ENCODE results near the gene SLC17A9. TPM values are rescaled to one million over a fixed set of nuclear protein-coding genes. Genes with fewer than 3 reads are reported as not detected.
A peak's percentile ranks its signal among the peaks of the same experiment; 100 is the strongest.

SLC17A9 gene
- total RNA-seq, 1 experiment from 2014 or later: 0.17 TPM

DNA sequence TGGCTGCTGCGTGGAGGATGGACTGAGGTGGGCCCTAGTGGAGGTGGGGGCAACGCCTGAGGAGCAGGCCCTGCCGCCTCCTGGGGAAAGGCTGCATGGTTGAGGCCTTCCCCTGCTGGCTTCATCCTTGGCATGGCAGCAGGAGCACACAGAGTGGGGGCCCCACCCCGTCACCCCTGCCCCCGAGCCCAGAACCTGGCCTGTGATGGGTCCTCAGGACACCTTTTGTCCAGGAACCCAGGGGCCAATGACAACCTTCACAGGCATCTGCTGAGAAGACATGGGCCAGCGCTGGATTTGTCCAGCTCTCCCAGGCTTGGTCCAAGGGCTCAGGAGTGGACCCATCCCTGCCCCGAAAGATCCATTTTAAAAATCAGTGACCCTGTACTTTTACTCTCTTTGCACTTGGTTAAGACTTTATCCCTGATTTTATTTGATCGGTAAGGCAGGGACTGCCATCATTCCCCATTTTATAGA is 575 bp upstream of the SLC17A9 start:
- peaks cover 22% of the 10 kb centered on the region for H3K36me3 ChIP-seq (ENCODE audit: insufficient read depth, low read length, poor library complexity, severe bottlenecking)
- BruUV-seq (replicated peaks): no TSS peak

DNA sequence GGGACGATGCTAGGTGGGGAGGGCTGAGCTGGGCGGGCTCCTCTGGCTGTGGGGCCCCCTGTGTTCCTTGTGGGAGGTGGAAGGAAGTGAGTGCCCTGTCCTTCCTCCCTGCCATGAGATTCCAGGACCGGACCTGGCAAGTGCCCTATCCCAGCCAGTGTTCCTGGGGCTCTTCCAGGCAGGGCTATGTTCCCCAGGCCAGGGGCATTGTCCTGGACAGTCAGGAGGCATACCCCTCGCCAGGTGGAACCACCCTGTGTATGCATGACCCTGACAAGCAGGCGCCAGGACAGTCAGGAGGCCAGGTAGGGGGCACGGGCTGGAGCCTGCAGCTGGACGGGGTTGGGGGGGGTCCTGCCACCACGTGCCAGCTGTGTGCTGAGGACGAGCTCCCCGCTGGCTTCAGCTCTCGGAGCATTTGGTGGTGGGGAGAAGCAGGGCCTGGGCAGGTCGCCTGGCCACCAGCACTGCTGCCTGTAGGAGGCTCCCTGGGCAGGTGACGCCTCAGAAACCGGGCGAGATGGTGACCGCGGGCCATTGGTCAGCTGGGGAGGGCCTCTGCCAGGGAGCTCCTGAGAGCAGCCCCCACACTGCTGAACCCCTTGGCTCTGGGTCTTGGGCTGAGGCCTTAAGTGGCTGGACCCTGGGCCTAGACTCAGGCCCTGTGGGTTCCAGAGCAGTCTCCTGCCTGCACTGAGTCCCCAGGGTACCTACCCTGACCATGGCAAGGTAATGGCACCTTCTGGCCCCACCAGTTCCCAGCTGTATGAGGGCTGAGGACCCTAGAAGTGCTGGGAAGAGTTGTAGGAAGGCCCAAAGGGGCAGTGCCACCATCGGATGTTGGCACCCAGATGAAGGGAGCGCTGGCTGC is 694 bp downstream of the SLC17A9 start:
- CTCF ChIA-PET: no interaction called here
- no peak overlapping the region for H3K27ac ChIP-seq (ENCODE audit: low read depth, low read length, poor library complexity, severe bottlenecking)
- POLR2A ChIA-PET (ENCODE audit: low non-redundant PET): no interaction called here
- no peak for DNase-seq (ENCODE audit: low spot score)
- TF ChIP-seq EZH2 (IDR thresholded peaks at IDR 0.05; ENCODE audit: borderline replicate concordance, low read depth, low read length, poor library complexity, severe bottlenecking): no peak
- TF ChIP-seq, protein P1, sequence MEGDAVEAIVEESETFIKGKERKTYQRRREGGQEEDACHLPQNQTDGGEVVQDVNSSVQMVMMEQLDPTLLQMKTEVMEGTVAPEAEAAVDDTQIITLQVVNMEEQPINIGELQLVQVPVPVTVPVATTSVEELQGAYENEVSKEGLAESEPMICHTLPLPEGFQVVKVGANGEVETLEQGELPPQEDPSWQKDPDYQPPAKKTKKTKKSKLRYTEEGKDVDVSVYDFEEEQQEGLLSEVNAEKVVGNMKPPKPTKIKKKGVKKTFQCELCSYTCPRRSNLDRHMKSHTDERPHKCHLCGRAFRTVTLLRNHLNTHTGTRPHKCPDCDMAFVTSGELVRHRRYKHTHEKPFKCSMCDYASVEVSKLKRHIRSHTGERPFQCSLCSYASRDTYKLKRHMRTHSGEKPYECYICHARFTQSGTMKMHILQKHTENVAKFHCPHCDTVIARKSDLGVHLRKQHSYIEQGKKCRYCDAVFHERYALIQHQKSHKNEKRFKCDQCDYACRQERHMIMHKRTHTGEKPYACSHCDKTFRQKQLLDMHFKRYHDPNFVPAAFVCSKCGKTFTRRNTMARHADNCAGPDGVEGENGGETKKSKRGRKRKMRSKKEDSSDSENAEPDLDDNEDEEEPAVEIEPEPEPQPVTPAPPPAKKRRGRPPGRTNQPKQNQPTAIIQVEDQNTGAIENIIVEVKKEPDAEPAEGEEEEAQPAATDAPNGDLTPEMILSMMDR (conservative IDR thresholded peaks at IDR 0.05; ENCODE audit: low read depth, low read length): no peak
- BruUV-seq (replicated peaks): no TSS peak
- peaks cover 6% of the 10 kb centered on the region for H3K4me1 ChIP-seq (ENCODE audit: insufficient read depth, low read length, poor library complexity, severe bottlenecking)
- H3K4me3 ChIP-seq (ENCODE audit: low read depth, low read length, poor library complexity, severe bottlenecking): no peak overlapping the region
- peaks cover 11% of the 10 kb centered on the region for H3K36me3 ChIP-seq (ENCODE audit: insufficient read depth, low read length, poor library complexity, severe bottlenecking)
- no peaks in the 10 kb centered on the region for H3K9me3 ChIP-seq (ENCODE audit: low read depth, low read length, poor library complexity, severe bottlenecking)
- H3K27me3 ChIP-seq (replicated peaks; ENCODE audit: insufficient read depth, low read depth, low read length, poor library complexity): no peaks in the 10 kb centered on the region
- intact Hi-C loops (cut with micrococcal nuclease; ENCODE audit: unreplicated experiment): no loop called here

More for the DNA sequence above, 575 bp upstream of the SLC17A9 start:
- intact Hi-C loops (cut with micrococcal nuclease; ENCODE audit: unreplicated experiment): no loop called here
- CTCF ChIA-PET: no interaction called here
- H3K27ac ChIP-seq (ENCODE audit: low read depth, low read length, poor library complexity, severe bottlenecking): no peak overlapping the region
- TF ChIP-seq EZH2 (IDR thresholded peaks at IDR 0.05; ENCODE audit: borderline replicate concordance, low read depth, low read length, poor library complexity, severe bottlenecking): no peak
- TF ChIP-seq, protein P1 (conservative IDR thresholded peaks at IDR 0.05; ENCODE audit: low read depth, low read length): no peak
- peaks cover 6% of the 10 kb centered on the region for H3K4me1 ChIP-seq (ENCODE audit: insufficient read depth, low read length, poor library complexity, severe bottlenecking)
- POLR2A ChIA-PET (ENCODE audit: low non-redundant PET): no interaction called here
- no peak for DNase-seq (ENCODE audit: low spot score)
- no peaks in the 10 kb centered on the region for H3K27me3 ChIP-seq (replicated peaks; ENCODE audit: insufficient read depth, low read depth, low read length, poor library complexity)
- H3K4me3 ChIP-seq (ENCODE audit: low read depth, low read length, poor library complexity, severe bottlenecking): no peak overlapping the region
- no peaks in the 10 kb centered on the region for H3K9me3 ChIP-seq (ENCODE audit: low read depth, low read length, poor library complexity, severe bottlenecking)

DNA sequence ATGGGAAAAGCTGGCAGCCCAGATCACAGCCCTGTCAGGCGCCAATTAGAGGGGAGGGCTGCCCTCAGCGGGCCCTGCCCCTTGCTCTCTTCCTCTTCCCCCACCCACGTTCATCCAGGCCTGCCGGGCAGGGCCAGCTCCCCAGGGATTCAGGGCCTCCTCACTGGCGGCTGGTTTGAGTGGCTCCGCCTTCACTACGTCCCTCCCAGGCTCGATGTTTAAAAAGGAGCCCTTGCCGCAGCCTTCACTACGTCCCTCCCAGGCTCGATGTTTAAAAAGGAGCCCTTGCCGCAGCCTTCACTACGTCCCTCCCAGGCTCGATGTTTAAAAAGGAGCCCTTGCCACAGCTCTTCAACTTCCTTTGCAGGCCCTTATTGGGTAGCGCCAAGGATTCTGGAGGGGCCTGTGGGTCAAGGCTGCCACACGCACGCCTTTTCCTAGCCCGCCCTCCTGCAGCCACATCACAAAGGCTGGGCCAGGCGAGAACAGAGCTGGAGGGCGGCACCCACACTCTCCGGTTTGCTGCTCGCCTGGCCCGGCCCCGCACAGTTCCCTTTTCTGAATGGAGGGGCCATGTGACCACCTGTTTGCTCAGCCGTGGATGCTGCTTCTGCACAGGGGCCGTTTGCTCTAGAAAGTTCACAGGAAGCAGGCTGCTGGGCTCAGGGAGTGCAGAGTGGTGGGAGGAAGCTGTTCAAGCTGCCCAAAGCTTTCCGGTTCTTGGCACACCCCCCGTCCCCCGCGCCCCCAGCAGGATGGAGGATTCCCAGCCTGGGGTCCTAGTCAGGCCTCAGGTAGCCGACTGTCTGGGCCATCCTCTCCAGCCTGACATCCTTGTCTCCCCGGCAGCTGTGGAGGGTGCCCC is 1.6 kb downstream of the SLC17A9 start:
- TF ChIP-seq, protein P1 (conservative IDR thresholded peaks at IDR 0.05; ENCODE audit: low read depth, low read length): no peak
- TF ChIP-seq EZH2 (IDR thresholded peaks at IDR 0.05; ENCODE audit: borderline replicate concordance, low read depth, low read length, poor library complexity, severe bottlenecking): no peak
- DNase-seq (ENCODE audit: low spot score): peak; percentile 51
- H3K9me3 ChIP-seq (ENCODE audit: low read depth, low read length, poor library complexity, severe bottlenecking): no peaks in the 10 kb centered on the region
- CTCF ChIA-PET: interaction anchor here (0.6 kb wide), 1 partner anchor 271 kb away, joined by 3 read pairs; no protein-coding TSS in a partner anchor
- peaks cover 6% of the 10 kb centered on the region for H3K4me1 ChIP-seq (ENCODE audit: insufficient read depth, low read length, poor library complexity, severe bottlenecking)
- peaks cover 4% of the 10 kb centered on the region for H3K36me3 ChIP-seq (ENCODE audit: insufficient read depth, low read length, poor library complexity, severe bottlenecking)
- intact Hi-C loops (cut with micrococcal nuclease; ENCODE audit: unreplicated experiment): no loop called here
- no peaks in the 10 kb centered on the region for H3K27me3 ChIP-seq (replicated peaks; ENCODE audit: insufficient read depth, low read depth, low read length, poor library complexity)
- POLR2A ChIA-PET (ENCODE audit: low non-redundant PET): no interaction called here
- H3K4me3 ChIP-seq (ENCODE audit: low read depth, low read length, poor library complexity, severe bottlenecking): no peak overlapping the region
- no peak overlapping the region for H3K27ac ChIP-seq (ENCODE audit: low read depth, low read length, poor library complexity, severe bottlenecking)
- BruUV-seq (replicated peaks): no TSS peak

All from A673 (cell line).